Esophagus squamous epithelium (tissue), 4 donors: Measurements from ENCODE around the gene ATP23.

Experiments used
- POLR2A ChIP-seq, 4 donors: fragments of 450-650 bp; IDR thresholded peaks; one replicate each; pipeline ENCODE4 v1.6.1; 2017; ENCODE audit warnings: antibody characterized with exemption in 4 of 4, mild to moderate bottlenecking in 4 of 4, moderate library complexity in 3 of 4
- TF ChIP-seq, protein P1 (sequence below), 6 experiments: fragments of 450-650 bp in 4 of 6; fragments of 200-600 bp in 2 of 6; sonication (generic) in 2 of 6; IDR thresholded peaks; one replicate each; pipeline ENCODE4 v1.5.1; 2016 to 2019; ENCODE audit warnings: antibody characterized with exemption in 6 of 6, mild to moderate bottlenecking in 4 of 6, moderate library complexity in 4 of 6

DNA sequence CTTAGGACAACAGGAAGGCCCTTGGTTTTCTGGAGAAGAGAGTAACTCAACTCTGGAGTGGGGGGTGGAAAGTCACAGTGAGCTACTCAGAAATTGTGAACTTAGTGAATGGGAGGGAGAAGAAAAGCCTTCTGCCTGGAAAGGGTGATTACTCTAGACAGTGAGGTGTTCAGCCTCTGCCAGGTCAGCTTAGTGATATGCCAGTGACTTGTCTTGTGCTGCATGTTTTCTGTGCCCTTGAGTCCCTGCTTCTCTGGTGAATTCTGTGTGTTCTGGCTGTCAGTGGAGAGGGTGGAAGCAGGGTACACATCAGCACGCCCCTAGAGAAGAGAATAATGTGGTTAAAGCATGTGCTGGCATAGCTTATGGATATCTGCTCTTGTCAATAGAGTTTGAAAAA is 13.4 kb downstream of the ATP23 start:
- TF ChIP-seq, protein P1, sequence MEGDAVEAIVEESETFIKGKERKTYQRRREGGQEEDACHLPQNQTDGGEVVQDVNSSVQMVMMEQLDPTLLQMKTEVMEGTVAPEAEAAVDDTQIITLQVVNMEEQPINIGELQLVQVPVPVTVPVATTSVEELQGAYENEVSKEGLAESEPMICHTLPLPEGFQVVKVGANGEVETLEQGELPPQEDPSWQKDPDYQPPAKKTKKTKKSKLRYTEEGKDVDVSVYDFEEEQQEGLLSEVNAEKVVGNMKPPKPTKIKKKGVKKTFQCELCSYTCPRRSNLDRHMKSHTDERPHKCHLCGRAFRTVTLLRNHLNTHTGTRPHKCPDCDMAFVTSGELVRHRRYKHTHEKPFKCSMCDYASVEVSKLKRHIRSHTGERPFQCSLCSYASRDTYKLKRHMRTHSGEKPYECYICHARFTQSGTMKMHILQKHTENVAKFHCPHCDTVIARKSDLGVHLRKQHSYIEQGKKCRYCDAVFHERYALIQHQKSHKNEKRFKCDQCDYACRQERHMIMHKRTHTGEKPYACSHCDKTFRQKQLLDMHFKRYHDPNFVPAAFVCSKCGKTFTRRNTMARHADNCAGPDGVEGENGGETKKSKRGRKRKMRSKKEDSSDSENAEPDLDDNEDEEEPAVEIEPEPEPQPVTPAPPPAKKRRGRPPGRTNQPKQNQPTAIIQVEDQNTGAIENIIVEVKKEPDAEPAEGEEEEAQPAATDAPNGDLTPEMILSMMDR (IDR thresholded peaks at IDR 0.05): no peak
- TF ChIP-seq POLR2A (IDR thresholded peaks at IDR 0.05): no peak
